Activated CD4-positive, alpha-beta T cell treated with anti-CD3 and anti-CD28 coated beads for 48 hours (primary cell): Measurements from ENCODE around the gene SUN1.

Source experiments
- DNase-seq: peaks from one replicate; pipeline ENCODE4 v3.0.0-alpha.2; 2020

The SUN1 gene

GRCh38 chr7:880450-880849 lies 48.2 kb downstream of the SUN1 start:
- DNase-seq = no peak

DNA sequence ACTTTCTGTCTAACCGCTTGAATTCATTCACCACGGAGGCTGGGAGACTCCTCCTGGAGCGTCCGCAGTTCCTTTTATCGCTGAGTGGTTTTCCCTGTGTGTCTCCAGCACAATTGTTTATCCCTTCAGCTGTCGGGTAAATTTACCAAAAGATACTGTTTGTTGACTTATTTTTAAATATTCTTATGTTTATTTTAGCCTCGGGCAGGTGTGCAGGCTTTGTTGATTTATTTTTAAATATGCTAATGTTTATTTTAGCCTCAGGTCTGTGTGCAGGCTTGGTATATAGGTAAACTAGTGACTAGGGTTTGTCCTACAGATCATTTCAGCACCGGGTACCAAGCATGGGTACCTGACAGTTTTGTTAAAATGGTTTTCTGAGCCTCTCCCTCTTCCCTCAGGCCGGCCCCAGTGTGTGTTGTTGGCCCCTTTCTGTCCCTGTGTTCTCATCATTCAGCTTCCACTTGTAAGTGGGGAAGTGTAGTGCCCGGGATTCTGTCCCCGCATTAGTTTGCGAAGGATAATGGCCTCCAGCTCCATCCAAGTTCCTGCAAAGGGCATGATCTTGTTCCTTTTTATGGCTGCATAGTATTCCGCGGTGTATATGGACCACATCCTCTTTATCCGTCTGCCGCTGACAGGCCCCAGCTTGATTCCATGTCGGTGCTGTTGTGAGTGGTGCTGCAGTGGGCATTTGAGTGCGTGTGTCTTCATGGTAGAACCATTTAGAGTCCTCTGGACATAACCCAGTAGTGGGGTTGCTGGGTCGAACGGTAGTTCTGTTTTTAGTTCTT lies 49.4 kb downstream of the SUN1 start:
- DNase-seq = no peak

GRCh38 chr7:882336-883035 lies 50.2 kb downstream of the SUN1 start:
- DNase-seq = no peak

DNA sequence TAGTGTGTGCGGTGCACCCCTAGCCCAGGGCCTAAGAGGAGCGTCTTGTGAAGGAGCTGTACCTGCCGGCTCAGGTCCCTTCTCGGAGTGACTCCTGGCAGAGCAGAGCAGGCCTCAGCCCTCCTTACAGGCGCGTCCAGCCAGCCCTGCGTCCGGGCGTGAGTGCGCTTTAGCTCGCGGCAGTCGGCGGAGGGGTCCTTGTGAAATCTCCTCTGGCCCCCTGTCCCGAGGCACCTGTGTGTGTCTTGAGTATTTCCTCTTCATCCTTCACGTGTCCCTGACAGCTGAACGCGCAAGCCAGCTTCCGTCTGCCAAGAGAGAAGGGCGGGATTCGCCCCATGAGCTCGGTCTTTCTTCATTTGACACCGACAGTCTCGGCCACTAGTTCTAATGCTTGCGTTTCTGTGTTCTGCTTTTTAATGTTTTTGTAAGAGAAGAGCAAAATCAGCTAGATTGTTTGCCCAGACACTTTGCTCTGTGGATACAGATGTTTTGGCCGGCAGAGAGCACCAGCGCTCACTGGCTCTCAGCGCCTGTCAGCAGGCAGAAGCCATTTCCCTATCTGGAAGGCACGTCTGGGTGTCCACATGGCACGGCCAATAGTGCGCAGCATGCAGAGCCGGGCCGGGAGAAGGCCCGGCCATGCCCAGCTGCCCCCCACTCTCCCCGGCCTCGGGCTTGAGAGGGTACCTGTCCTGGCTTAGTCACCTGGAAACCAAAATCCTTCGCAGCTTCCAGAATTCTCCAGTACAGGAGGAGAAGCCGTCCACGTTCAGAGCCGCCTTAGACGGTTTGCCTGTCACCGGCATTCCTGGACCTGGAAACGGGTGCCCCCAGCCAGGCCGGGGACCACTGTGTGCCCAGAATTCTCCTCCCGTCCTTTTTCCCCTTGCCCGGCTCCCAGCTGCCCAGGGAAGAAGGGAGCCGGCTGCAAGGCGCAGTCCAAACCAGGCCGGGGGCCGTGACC lies 51.1 kb downstream of the SUN1 start:
- no peak for DNase-seq

- DNase-seq = no peak
Observed at GRCh38 chr7:884191-885003, 52.1 kb downstream of the SUN1 start.

GRCh38 chr7:885261-885892 lies 53.1 kb downstream of the SUN1 start:
- no peak for DNase-seq

DNA sequence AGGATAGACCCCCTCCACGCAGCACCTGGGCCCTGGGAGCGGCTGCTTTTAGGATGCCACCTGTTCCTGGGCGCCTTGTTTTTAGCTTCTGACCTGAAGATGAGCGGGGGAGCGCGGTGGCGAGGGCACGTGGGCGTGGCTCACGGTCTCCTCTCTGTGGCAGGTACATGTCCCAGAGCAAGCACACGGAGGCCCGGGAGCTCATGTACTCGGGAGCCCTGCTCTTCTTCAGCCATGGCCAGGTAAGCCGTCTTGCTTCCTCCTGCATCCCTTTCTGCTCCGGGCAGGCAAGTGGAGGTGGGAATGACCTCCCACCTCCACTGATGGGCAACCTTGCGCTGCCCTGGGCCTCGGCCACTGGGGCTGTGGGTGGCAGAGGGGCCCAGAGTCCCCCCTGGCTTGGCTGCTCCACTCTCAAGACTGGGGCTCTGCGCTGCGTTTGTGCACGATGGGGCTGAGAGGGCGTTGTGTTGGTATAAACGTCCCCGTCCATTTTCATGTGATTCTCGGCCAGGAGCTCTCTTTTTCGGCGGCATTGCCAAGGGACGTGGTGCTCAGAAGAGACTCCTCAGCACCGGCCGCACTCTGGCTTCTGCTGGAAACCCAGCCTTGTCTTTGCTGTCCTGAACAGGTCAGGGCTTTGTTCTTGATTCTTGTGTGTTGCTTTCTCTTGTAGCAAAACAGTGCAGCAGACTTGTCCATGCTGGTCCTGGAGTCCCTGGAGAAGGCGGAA lies 53.8 kb downstream of the SUN1 start:
- DNase-seq = no peak

- DNase-seq = no peak
Observed at GRCh38 chr7:886626-887487, 54.6 kb downstream of the SUN1 start.

DNA sequence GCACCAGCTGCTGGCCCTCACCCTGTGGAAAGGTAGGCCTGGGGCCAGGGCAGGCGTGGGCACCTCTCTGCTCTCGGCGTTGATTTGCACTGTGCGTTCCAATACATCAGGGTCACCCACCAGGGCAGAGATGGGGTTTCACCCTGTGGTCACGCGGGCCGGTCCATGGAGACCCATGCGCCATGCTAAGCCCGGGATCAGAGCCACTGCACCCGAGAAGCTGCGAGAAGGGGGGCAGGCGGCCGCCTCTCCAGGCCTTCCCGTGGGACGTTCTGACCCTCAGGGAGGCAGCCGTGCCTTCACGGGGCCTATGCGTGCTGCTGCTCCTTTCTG lies 55.2 kb downstream of the SUN1 start:
- no peak for DNase-seq

DNA sequence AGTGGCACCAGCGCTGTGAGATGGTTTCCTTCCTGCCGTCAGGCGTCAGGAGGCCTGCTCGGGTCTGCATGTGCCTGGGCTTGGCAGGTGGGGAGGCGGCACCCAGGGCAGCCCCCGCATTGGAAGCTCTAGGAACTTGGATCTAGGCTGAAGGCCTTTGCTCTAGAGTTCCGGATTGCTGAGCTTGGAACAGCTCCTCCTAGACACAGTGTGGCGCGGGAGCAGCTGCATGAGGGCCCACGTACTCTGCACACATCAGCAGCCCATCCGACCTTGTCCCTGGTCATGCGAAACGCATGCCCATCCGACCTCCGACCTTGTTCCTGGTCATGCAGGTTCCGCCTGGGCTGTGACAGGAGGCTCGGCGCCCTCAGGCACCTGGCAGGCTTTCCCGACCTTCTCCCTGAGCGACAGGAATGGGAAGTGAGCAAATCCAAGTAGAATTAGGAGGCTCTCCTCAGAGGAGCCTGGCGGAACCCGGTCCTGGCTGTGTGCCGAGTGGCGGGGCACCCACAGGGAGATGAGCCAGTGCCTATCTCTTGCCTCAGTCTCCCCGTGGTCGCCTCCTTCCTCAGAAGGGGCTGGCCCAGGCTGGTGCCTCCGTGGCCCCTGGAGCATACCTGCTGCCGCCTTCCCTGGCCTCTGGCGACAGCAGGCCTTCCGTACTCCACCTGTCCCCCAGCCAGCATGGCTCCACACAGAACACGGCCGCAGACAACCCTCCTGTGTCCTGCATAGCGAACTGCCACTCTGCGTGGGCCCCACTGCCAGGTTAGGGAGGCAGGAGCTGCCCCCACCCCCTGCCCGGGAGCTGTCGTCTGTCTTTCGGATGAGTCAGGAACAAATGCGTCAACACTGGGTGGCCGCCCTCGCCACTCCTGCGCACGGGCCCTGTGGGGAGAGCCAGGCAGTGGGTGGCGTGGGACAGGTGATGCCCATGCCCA lies 56.1 kb downstream of the SUN1 start:
- no peak for DNase-seq

DNA sequence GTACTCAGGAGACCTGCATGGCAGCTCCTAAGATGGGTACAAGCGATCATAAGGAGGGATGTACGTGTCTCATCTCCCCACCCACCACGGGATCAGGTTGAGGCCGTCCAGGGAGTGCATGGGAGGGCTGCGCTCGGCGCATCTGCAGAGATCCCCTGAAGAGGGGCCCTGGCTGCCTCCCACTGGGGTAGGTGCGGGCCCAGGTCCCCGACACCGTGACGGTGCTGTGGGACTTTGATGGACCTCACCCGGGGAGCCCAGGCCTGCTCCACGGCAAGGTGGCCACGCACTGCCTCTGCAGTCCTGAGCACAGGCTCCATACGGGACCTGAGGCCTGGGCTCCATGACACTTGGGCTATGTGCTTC lies 56.7 kb downstream of the SUN1 start:
- DNase-seq = no peak

DNA sequence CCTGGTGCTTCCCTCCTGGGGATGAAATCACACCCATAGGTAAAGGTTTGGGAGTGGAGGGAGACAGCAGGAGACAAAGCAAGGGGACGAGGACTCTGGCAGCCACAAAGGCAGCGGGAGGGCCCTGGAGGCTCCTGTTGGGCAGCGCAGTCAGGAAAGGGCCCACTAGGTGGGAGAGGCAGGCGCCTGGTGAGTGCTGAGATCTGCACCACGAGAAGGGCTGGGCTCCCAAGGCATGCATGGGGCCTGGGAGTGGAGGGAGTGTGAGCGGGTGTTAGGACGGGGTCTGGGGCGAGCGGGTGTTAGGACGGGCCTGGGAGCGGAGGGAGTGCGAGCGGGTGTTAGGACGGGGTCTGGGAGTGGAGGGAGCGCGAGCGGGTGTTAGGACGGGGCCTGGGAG lies 57.1 kb downstream of the SUN1 start:
- no peak for DNase-seq

GRCh38 chr7:890868-891267 lies 58.6 kb downstream of the SUN1 start:
- no peak for DNase-seq

- DNase-seq = no peak
Observed at GRCh38 chr7:891291-891690, 59.0 kb downstream of the SUN1 start.

GRCh38 chr7:891805-892204 lies 59.5 kb downstream of the SUN1 start:
- DNase-seq = no peak

GRCh38 chr7:892648-893593 lies 60.6 kb downstream of the SUN1 start:
- no peak for DNase-seq

DNA sequence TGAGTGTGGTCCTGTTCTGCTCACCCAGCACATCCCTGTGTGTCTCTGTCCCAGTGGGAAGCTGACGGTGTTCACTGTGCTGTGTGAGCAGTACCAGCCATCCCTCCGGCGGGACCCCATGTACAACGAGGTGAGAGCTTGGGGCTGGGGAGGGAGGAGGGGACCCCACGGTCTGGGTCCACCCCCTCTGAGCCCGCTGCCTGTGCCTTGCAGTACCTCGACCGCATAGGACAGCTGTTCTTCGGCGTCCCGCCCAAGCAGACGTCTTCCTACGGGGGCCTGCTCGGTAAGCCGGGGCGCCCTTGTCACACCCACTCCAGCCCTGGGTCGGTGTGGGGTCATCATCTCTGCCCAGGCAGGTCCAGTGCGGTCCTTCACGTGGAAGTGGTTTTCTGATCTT lies 61.4 kb downstream of the SUN1 start:
- no peak for DNase-seq
